HG02884 (cell line): Measurements from ENCODE around the gene ADAMTS17.

Experiments used
- ATAC-seq: cut with Tn5 transposase; IDR thresholded peaks from one replicate; pipeline ENCODE4 v1.9.1; 2021; ENCODE audit warnings: mild to moderate bottlenecking, moderate library complexity; ENCODE audit not compliant: unreplicated experiment

Gene ADAMTS17

GRCh38 chr15:100143378-100143777, 198.4 kb downstream of the ADAMTS17 start:
- ATAC-seq, result no peak

DNA sequence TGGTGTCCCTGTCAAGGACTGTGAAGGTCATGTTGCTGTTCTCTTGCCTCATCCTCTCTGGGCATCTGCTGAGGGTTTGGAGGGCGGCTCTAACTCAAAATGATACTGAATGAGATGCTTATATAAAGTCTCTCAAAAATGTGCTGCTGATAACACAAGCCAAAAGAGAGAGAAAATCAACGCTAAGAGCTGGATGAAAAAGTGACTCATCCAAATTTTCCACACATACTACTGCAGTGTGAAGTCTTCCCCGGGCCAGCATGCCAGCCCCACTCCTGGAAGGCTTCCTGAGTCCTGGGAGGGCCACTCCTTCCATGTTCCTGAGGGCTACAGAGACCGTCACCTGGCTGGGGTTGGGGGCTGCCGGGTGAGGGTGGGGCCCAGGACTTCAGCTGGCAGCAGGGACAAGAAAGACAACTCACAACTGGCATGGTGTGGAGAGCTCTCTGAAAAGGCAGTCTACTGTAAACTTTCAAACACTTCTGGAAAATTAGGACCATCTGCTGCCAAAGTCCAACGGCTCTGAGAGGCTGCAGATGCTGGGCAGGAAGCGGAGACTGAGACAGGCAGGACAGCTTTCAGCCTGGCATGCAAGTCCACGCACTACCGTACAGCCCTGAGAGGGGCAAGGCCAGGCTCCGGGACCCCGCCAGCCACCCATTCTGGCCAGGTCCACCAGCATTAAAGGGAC, 200.3 kb downstream of the ADAMTS17 start:
- no peak for ATAC-seq

DNA sequence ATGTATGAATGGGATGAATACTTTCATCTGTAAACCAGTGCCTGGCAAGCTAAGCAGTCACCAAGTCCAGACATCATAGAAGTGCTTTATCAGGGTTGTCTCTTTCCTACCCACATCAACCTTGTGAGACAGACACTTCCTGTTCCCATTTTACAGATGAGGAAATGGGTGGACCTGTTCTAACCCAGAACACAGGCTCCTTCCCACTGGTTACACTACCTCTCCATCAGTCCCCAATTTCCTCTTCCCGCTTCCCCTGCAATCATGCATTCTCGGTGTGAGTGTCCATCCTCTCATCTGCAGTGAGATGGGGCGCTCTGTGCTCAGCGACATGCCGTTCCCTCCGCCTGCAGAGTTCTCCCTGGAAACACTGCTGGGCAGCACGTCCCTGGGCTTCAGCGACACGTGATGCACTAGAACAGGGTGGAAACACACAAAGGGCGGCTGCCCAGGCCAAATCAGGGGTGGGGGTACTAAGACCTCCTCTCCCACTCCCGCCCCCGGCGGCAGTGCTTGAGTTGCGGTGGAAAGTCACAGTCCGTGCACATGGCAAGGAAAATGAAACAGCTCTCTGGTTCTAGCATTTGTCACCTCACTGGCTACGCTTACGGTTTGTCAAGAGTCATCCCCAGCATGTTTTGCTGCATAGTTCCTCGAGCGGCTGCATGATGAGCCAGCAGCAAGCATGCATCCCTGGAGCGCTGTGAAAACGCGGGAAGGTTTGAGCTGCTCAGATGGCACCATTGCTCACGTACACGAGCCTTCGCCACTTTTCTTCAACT, 201.1 kb downstream of the ADAMTS17 start:
- no peak for ATAC-seq

DNA sequence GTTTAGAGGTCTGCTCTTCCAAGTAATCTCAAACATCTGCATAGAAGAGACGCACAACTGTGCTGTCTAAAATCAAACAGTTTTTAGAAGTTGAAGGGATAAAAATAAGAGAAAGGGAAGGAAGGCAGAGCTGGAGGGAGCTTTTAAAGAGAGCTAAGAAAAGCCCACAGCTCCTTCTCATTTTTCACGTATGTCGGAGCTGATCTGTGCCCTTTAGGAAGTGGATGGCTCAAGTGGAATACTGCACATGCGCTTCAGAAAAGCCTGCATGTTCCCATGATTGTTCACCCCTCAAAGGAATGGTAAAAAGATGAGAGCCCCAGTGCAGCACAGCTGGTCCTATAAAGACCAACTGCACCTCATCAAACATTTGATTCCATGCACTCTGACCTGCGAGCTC, 207.2 kb downstream of the ADAMTS17 start:
- no peak for ATAC-seq

DNA sequence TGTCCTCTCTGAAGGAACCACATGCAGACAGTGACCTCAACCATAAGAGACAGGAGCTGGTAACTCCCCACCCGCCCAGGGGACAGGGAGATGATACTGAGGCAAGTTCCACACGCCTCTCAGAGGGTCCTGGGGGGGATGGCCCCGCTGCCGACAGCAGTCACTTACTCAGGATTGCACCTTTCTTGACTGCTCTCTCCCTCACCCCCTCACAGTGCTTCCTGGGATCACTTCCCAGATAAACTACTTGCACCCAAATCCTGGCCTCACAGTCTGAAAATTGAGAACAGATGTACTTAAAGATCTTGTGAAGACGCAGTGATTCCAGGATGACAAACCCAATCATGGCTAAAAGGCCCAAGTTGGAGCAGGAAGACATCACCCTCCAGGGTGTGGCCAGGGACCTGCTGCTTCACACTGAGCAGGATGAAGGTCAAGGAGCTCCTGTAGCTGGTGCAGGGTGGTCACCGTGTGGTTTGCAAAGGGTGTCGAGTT, 207.6 kb downstream of the ADAMTS17 start:
- no peak for ATAC-seq

DNA sequence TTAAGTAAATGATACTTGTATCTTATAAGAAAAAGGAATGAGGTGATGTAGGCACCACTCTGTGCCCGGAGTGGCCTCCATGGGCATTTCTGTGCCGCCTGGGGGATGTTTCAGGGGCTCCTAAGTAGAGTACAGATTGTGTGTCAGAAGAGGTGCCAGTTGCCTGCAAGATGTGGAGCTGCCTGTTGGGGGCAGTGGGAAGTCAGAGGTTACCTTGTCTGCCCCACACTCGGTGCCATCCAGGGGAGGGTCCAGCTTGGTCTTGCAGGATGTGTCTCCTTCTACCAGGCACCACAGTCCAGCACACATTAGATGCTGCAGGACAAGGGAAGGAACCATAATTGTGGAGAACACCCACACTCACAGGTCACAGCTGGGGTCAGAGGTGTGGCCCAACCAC, 208.8 kb downstream of the ADAMTS17 start:
- ATAC-seq, result no peak

DNA sequence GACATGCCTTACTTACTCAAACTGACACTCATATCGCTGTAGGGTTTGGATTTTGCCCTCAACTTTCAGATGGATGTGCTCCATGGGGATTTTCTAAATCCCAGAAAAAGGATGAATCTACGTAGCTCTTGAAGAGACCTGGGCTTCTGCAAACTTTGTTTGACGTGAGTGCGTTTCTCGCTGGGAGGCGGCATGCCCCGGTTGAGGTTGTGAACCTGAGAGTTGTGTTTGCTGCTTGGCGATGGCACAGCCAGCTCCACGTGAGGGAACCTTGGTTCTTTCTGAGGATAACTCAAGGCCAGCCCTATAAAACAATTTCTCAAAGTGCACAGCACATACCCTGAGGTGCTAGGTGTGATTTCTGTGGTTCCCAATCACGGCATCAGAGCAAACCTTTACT, 209.5 kb downstream of the ADAMTS17 start:
- ATAC-seq, result no peak

DNA sequence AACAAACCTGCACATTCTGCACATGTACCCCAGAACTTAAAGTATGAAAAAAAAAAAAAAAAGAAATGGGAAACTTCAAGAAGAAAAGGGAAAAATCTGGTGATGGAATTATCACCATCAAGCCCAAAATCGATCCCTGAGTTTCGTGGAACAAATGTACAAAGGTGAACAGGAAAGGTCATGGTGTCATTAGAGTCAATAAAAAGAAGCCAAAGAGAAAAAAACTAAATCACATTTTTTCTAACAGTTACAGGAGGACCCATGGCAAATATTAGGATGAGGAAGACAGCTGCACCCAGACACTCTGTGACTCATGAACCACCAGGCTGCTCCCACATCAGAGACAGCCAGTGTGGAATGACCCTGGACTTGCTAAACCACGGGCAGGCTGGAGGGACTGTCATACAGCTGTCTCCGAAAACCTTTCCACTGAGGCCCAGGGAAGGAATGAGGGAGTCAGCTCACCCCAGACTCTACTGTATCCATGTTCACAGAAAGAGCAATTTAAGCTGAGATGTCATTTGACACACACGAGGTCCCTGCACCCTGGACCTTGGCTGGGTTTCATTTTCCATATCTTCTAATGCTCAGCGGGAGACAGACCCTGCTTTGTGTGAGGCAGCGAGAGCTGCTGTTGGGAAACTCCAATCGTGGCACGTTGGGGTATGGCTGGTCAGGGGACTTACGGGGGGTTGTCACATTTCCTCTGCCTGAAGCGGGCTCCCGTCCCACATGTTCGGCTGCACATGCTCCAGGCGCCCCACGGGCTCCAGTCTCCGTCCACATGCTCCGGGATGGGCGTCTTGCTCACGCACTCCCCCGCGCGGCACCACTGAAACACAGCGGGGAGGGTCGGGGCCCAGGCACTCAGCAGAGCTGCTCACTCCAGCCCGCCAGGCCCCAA, 210.2 kb downstream of the ADAMTS17 start:
- no peak for ATAC-seq

GRCh38 chr15:100129677-100130076, 212.1 kb downstream of the ADAMTS17 start:
- no peak for ATAC-seq

- ATAC-seq, result no peak
These were observed 216.2 kb downstream of the ADAMTS17 start for GRCh38 chr15:100125401-100126191.

GRCh38 chr15:100124936-100125335, 216.8 kb downstream of the ADAMTS17 start:
- no peak for ATAC-seq

DNA sequence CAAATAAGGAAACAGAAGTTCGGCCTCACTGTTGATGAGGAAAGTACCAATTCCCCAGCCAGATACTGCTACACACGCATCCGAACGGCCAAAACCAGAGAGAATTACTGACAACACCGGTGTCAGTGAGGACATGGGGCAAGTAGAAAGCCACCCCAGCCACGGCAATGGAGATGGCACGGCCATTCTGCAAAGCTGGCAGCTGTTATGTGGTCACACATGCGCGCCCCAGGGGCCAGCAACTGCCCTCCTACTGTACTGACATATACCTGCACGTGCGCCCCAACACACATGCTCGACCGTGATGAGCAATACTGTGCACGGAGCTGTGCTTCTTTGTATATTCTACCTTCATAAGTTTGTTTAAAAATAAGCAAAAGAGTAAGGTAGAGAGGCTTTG, 217.4 kb downstream of the ADAMTS17 start:
- no peak for ATAC-seq

- ATAC-seq, result no peak
These were observed 218.2 kb downstream of the ADAMTS17 start for GRCh38 chr15:100123611-100124010.

GRCh38 chr15:100121285-100121684, 220.5 kb downstream of the ADAMTS17 start:
- ATAC-seq, result no peak

DNA sequence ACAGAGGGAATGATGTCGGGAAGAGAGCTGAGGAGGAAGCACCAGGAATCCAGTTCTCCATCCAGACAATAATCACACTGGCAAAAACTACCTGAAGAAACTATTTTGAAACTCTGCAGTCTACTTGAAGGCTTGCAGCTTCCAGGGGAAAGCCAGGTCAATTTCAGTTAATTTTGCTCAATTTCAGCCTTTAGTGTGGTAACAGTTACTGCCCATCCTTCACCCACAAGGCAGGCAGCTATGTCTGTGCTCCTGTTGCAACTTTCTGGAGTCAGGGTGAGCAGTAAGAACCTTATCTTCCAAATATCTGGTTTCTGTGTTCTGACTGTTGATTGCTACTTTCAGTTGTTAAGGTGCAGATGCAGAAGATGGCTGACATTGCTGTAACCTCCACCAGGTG, 221.7 kb downstream of the ADAMTS17 start:
- no peak for ATAC-seq

DNA sequence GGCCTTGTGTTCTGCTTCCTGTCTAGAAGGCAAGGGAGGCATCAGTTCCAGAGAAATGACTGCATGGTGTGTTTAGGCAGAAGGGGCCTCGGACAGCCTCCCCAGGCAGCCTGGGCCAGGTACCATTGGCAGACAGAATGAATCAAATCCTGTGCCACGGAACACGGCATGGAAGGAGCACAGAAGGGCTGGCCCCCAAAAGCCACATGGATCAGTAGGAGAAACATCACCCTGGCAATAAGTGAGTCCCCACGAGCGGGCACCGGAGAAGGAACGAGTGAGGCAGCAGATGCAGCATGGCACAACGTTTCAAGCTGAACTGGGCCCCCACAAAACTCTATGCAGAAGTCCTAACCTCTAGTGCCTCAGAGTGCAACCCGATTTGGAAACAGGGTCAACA, 223.2 kb downstream of the ADAMTS17 start:
- no peak for ATAC-seq

GRCh38 chr15:100116416-100117190, 225.2 kb downstream of the ADAMTS17 start:
- no peak for ATAC-seq

DNA sequence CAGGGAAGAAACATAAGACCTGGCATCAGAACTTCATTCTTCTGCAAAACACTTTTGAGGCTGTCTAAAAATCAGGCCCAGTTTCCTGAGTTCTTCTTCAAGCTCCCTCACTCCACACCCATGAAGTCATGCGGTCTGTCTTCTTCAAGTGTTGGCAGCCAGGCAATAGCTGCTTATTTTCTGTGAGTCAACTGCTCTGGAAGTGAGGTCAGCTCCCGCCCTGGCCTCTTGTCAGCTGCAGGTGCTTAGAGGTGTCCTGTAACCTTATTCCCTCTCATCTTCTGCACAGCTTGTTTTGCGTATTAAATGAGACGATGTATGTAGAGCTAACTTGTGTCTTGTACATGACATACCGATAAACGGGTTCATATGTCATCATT, 226.1 kb downstream of the ADAMTS17 start:
- no peak for ATAC-seq

GRCh38 chr15:100115066-100115710, 226.6 kb downstream of the ADAMTS17 start:
- ATAC-seq, result no peak
